NCI-H1417 treated with DMSO at 0.1 percent for 48 hours (cell line): ENCODE results near the gene DPH7.
"Not testable (repeated sequence)": the region's sequence is repeated elsewhere in the genome, so short reads cannot be mapped to it uniquely, and the experiment has no call there.

Experiments used
- DNase-seq: peaks from one replicate; lab custom pipeline; 2025; lab: John Stamatoyannopoulos, UW

Gene DPH7

GRCh38 chr9:137516144-137516917 lies 62.4 kb downstream of the DPH7 start:
- DNase-seq: no peak

- DNase-seq: no peak
Observed at GRCh38 chr9:137515338-137515724, 63.4 kb downstream of the DPH7 start.

- DNase-seq: no peak
Observed at GRCh38 chr9:137514691-137515337, 63.9 kb downstream of the DPH7 start.

GRCh38 chr9:137513801-137514570 lies 64.7 kb downstream of the DPH7 start:
- DNase-seq: not testable (repeated sequence)

- not testable (repeated sequence) for DNase-seq
Observed at GRCh38 chr9:137513136-137513535, 65.6 kb downstream of the DPH7 start.

GRCh38 chr9:137511758-137512463 lies 66.8 kb downstream of the DPH7 start:
- no peak for DNase-seq

- not testable (repeated sequence) for DNase-seq
Observed at GRCh38 chr9:137511126-137511525, 67.6 kb downstream of the DPH7 start.

GRCh38 chr9:137509198-137509597 lies 69.5 kb downstream of the DPH7 start:
- no peak for DNase-seq

GRCh38 chr9:137506702-137507171 lies 72.0 kb downstream of the DPH7 start:
- DNase-seq: no peak

- no peak for DNase-seq
Observed at GRCh38 chr9:137506274-137506673, 72.5 kb downstream of the DPH7 start.

GRCh38 chr9:137505421-137506140 lies 73.1 kb downstream of the DPH7 start:
- no peak for DNase-seq
